Non-pigmented ciliary epithelial cell (primary cell): Measurements from ENCODE around the gene ZWILCH.
"Not testable (repeated sequence)": the region's sequence is repeated elsewhere in the genome, so short reads cannot be mapped to it uniquely, and the experiment has no call there.

Source experiments
- DNase-seq: peaks from one replicate; pipeline ENCODE4 v3.0.0-alpha.2; 2010; ENCODE audit warnings: low read depth

The ZWILCH gene

GRCh38 chr15:66488525-66488924, 16.6 kb upstream of the ZWILCH start:
- no peak for DNase-seq

GRCh38 chr15:66489179-66489791, 15.8 kb upstream of the ZWILCH start:
- DNase-seq = no peak

GRCh38 chr15:66491846-66492245, 13.3 kb upstream of the ZWILCH start:
- no peak for DNase-seq

GRCh38 chr15:66494262-66494661, 10.9 kb upstream of the ZWILCH start:
- no peak for DNase-seq

- DNase-seq = no peak
These were observed 8.1 kb upstream of the ZWILCH start for GRCh38 chr15:66496951-66497501.

- no peak for DNase-seq
These were observed 7.3 kb upstream of the ZWILCH start, which contains the start of gene SNAPC5 for GRCh38 chr15:66497502-66498455. Gene SNAPC5 (minus strand): TSS chr15:66497762. CDS start chr15:66497731, 31 bp downstream.

GRCh38 chr15:66498501-66499386, 6.4 kb upstream of the ZWILCH start:
- DNase-seq = no peak

- DNase-seq = not testable (repeated sequence)
These were observed 4.8 kb upstream of the ZWILCH start for GRCh38 chr15:66500346-66500745.

GRCh38 chr15:66502491-66502890, 2.6 kb upstream of the ZWILCH start:
- DNase-seq = no peak

- DNase-seq = not testable (repeated sequence)
These were observed 2.0 kb upstream of the ZWILCH start for GRCh38 chr15:66503041-66503648.

GRCh38 chr15:66503780-66504562, 1.2 kb upstream of the ZWILCH start:
- no peak for DNase-seq

- DNase-seq = no peak
These were observed 295 bp downstream of the ZWILCH start for GRCh38 chr15:66505430-66505811.

- DNase-seq = no peak
These were observed 692 bp downstream of the ZWILCH start for GRCh38 chr15:66505818-66506217.

- DNase-seq = no peak
These were observed 3.3 kb downstream of the ZWILCH start for GRCh38 chr15:66508293-66508883.

- DNase-seq = no peak
These were observed 9.5 kb downstream of the ZWILCH start for GRCh38 chr15:66514586-66514985.

- no peak for DNase-seq
These were observed 10.8 kb downstream of the ZWILCH start for GRCh38 chr15:66515901-66516322.

GRCh38 chr15:66523926-66524325, 18.8 kb downstream of the ZWILCH start:
- DNase-seq = no peak

- no peak for DNase-seq
These were observed 19.7 kb downstream of the ZWILCH start for GRCh38 chr15:66524838-66525237.

- no peak for DNase-seq
These were observed 29.9 kb downstream of the ZWILCH start for GRCh38 chr15:66535056-66535455.

GRCh38 chr15:66542896-66543295, 37.8 kb downstream of the ZWILCH start:
- DNase-seq = no peak
